GM21528 (cell line): ENCODE results near the gene NQO2.
"Not testable (repeated sequence)": the region's sequence is repeated elsewhere in the genome, so short reads cannot be mapped to it uniquely, and the experiment has no call there.

Source experiments
- ATAC-seq: cut with Tn5 transposase; IDR thresholded peaks from one replicate; pipeline ENCODE4 v1.9.1; 2021; ENCODE audit warnings: mild to moderate bottlenecking, moderate library complexity; ENCODE audit not compliant: unreplicated experiment, low FRiP score

NQO2 gene

DNA sequence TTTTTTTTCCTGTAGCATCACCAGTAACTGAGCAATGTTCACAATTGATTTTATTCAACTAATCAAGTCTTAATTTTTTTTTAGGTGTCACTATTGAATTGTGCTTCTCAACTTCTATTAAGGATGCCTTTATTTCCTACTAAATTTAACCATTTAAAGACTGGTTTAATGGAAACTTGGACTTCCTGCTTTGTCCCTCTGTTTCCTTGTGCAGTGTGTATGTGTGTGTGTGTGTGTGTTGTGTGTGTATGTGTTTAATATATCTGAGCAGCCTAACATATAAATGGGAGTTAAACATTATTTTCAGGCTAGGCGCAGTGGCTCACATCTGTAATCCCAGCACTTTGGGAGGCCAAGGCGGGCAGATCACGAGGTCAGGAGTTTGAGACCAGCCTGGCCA lies 30.1 kb upstream of the NQO2 start:
- no peak for ATAC-seq

- ATAC-seq: no peak
Observed at GRCh38 chr6:2970034-2970685, 29.5 kb upstream of the NQO2 start.

DNA sequence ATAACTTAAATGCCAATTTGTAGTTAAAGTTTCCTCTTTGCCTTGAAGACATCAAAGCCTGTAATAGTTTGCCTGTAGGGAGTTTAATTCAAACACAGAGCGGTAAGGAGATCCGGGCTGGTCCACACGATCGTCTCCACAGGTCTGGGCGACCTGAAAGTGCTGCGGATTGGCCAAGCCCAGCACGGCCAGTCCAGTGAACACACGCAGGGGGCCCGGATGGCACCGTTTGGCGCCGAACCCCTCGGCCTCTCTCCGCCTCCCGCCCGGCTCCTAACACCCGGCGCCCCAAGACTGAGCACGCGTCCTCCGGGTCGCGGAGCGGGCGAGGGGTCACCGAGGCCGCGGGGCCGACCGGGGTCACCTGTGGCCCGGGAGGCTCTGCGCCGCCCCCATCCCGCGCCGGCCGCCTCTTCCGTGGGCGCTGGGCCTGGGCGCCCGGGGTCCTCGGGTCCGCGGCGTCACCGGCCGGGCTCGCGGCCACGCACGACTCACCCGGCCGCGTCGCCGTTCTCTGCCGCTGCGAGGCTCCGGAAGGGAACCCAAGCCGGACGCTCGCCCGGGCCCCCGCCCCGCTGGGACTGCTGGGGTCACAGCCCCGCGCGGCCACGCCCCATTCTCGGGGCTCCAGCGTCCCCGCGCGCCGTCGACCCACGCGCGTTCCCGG lies 28.8 kb upstream of the NQO2 start:
- ATAC-seq: no peak

DNA sequence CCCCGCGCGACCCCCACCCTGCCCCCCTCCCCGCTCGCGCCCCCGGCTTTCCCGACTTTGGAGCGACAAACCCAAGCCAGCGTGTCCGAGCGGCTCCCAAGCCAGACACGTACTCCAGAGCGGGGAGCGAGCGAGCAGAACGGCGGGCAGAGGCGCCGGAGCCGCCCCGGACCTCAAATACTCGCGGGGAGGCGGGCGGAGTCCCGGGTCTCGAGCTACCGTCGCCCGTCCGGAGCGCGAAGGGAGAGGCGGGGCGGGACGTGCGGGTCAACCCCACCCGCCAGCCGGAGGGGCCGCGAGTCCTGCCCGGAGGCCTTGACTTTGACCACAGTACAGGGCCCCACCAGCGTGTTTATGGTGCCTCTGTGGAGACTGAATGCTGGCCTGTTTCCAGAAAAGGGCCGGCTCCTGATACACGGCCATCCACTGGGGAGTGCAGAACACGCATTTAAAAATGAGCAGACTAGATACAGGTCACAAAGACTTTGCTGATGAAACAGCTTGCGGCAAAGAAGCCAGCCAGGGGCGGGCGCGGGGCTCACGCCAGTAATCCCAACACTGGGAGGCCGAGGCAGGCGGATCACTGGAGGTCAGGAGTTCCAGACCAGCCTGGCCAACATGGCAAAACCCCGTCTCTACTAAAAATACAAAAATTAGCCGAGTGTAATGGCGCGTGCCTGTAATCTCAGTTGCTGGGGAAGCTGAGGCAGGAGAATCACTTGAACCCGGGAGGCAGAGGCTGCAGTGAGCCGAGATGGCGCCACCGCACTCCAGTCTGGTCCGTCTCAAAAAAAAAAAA lies 28.1 kb upstream of the NQO2 start, which contains the start of gene SERPINB6:
Gene SERPINB6, minus strand, starts transcription at position 148 of the 799 bp plus-strand sequence. CDS start 12,235 bp downstream, outside the sequence.
- ATAC-seq: no peak

- ATAC-seq: not testable (repeated sequence)
Observed at GRCh38 chr6:2972219-2972487, 27.5 kb upstream of the NQO2 start.

GRCh38 chr6:2972685-2973084 lies 27.0 kb upstream of the NQO2 start:
- ATAC-seq: not testable (repeated sequence)

DNA sequence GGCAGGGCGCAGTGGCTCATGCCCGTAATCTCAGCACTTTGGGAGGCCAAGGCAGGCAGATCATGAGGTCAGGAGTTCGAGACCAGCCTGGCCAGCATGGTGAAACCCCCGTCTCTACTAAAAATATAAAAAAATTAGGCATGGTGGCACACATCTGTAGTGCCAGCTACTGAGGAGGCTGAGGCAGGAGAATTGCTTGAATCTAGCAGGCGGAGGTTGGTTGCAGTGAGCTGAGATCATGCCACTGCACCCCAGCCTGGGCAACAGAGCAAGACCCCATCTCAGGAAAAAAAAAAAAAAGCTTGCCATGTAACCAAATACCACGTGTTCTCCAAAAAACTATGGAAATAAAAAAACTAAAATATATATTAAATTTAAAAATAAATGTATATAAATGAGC lies 26.5 kb upstream of the NQO2 start:
- not testable (repeated sequence) for ATAC-seq

- ATAC-seq: no peak
Observed at GRCh38 chr6:2973676-2974075, 26.0 kb upstream of the NQO2 start.

- ATAC-seq: no peak
Observed at GRCh38 chr6:2976060-2976459, 23.6 kb upstream of the NQO2 start.

- ATAC-seq: no peak
Observed at GRCh38 chr6:2976571-2977085, 23.1 kb upstream of the NQO2 start.

GRCh38 chr6:2977290-2977689 lies 22.4 kb upstream of the NQO2 start:
- ATAC-seq: no peak

GRCh38 chr6:2977799-2978590 lies 21.7 kb upstream of the NQO2 start:
- ATAC-seq: no peak

- ATAC-seq: no peak
Observed at GRCh38 chr6:2978923-2979322, 20.8 kb upstream of the NQO2 start.

GRCh38 chr6:2979819-2980464 lies 19.8 kb upstream of the NQO2 start:
- no peak for ATAC-seq

DNA sequence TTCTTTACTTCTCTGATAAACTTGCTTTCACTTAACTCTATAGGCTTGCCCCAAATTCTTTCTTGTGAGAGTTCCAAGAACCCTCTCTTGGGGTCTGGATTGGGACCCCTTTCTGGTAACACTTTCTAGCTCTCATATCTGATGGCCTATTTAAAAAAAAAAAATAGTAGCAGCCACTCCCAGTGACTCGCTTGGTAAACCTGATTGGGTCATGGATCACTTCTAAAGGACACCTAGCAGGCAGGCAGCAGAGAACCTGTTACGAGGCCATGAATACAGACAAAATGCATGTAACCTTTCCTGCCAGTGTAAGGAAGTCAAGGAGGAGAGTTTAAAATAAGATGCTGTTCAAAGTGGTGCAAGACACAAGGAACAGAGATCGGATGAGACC lies 19.2 kb upstream of the NQO2 start:
- no peak for ATAC-seq

GRCh38 chr6:2982426-2983117 lies 17.1 kb upstream of the NQO2 start:
- no peak for ATAC-seq

- ATAC-seq: no peak
Observed at GRCh38 chr6:2984738-2985406, 14.8 kb upstream of the NQO2 start.

- ATAC-seq: no peak
Observed at GRCh38 chr6:2986722-2987221, 12.9 kb upstream of the NQO2 start.

- no peak for ATAC-seq
Observed at GRCh38 chr6:2988094-2988425, 11.6 kb upstream of the NQO2 start.
